Measurements from ENCODE around the gene LGR6.
"Not testable (repeated sequence)": the region's sequence is repeated elsewhere in the genome, so short reads cannot be mapped to it uniquely, and the experiment has no call there.

LGR6 gene

GRCh38 chr1:202161151-202162046, 32.2 kb upstream of the LGR6 start:
- DNase-seq: no peak

GRCh38 chr1:202162047-202162417, 31.6 kb upstream of the LGR6 start:
- no peak for DNase-seq

- DNase-seq: no peak
These were observed 30.9 kb upstream of the LGR6 start for GRCh38 chr1:202162418-202163280.

- no peak for DNase-seq
These were observed 30.0 kb upstream of the LGR6 start for GRCh38 chr1:202163281-202164270.

- no peak for DNase-seq
These were observed 29.1 kb upstream of the LGR6 start for GRCh38 chr1:202164271-202165037.

GRCh38 chr1:202165267-202165941, 28.2 kb upstream of the LGR6 start:
- DNase-seq: no peak

GRCh38 chr1:202165942-202166843, 27.4 kb upstream of the LGR6 start:
- no peak for DNase-seq

GRCh38 chr1:202167054-202167453, 26.5 kb upstream of the LGR6 start:
- not testable (repeated sequence) for DNase-seq

GRCh38 chr1:202167708-202168415, 25.7 kb upstream of the LGR6 start:
- DNase-seq: no peak

GRCh38 chr1:202168861-202169260, 24.7 kb upstream of the LGR6 start:
- DNase-seq: no peak

GRCh38 chr1:202170726-202171125, 22.9 kb upstream of the LGR6 start:
- DNase-seq: no peak

- DNase-seq: no peak
These were observed 22.1 kb upstream of the LGR6 start for GRCh38 chr1:202171292-202172014.

- no peak for DNase-seq
These were observed 21.6 kb upstream of the LGR6 start for GRCh38 chr1:202172015-202172355.

- DNase-seq: no peak
These were observed 19.6 kb upstream of the LGR6 start for GRCh38 chr1:202173993-202174392.

GRCh38 chr1:202176949-202177927, 16.4 kb upstream of the LGR6 start:
- DNase-seq: no peak

- no peak for DNase-seq
These were observed 13.5 kb upstream of the LGR6 start for GRCh38 chr1:202179828-202180750.

Measured in NCI-H1436 (cell line).